ENCODE measurements around the gene GPR15LG. TPM values are rescaled to one million over a fixed set of nuclear protein-coding genes. Genes with fewer than 3 reads are reported as not detected.

The GPR15LG gene
- total RNA-seq, 2 experiments from 2014 or later = not detected

DNA sequence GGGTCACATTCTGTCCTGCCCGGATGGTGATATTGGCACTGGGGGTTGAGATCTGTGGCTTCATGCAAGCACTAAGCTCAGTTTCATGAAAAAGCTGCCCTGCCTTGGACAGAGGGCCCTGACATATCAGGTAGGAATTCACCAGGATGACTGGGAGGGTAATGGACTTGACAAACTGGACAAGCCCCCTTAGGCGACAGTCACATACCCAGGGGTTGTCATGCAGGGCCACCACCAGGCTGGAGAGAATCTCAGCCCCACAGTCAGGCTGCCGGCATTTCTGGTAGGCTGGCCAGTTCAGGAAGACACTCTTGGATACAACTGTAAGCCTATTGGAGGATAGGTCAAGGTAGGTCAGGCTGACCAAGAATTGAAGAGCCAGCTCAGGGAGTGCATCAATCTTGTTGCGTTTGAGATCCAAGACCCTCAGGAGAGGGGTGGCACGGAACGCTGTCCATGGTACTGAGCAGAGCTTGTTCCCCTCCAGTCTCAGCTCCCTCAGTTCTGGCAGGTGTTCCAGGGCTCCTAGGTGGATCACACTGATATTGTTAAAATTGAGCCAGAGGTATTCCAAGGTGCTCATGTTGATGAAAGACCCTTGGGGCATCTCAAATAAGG lies 50.9 kb downstream of the GPR15LG start:
- TF ChIP-seq EZH2phosphoT487 (IDR thresholded peaks at IDR 0.05; ENCODE audit: borderline replicate concordance, low read depth, low read length) = no peak
- TF ChIP-seq, protein P1, sequence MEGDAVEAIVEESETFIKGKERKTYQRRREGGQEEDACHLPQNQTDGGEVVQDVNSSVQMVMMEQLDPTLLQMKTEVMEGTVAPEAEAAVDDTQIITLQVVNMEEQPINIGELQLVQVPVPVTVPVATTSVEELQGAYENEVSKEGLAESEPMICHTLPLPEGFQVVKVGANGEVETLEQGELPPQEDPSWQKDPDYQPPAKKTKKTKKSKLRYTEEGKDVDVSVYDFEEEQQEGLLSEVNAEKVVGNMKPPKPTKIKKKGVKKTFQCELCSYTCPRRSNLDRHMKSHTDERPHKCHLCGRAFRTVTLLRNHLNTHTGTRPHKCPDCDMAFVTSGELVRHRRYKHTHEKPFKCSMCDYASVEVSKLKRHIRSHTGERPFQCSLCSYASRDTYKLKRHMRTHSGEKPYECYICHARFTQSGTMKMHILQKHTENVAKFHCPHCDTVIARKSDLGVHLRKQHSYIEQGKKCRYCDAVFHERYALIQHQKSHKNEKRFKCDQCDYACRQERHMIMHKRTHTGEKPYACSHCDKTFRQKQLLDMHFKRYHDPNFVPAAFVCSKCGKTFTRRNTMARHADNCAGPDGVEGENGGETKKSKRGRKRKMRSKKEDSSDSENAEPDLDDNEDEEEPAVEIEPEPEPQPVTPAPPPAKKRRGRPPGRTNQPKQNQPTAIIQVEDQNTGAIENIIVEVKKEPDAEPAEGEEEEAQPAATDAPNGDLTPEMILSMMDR (conservative IDR thresholded peaks at IDR 0.05; ENCODE audit: low read length) = no peak
- Histone ChIP-seq H3K27ac (ENCODE audit: low read depth, low read length, poor library complexity, severe bottlenecking) (no peak overlapping the region), H2AFZ (ENCODE audit: low read length) (no peak overlapping the region), H3K4me2 (ENCODE audit: low read length) (no peak overlapping the region), H3K9me2 (ENCODE audit: insufficient read depth, low read length) (no peaks in the 10 kb centered on the region), H3K9me3 (ENCODE audit: low read length) (no peaks in the 10 kb centered on the region), H3K36me3 (ENCODE audit: insufficient read depth, low read length) (no peaks in the 10 kb centered on the region), H4K20me1 (ENCODE audit: insufficient read depth, low read length) (no peaks in the 10 kb centered on the region), H3K4me1 (ENCODE audit: insufficient read depth, low read length, poor library complexity, severe bottlenecking) (no peaks in the 10 kb centered on the region), H3K79me2 (ENCODE audit: insufficient read depth, low read depth, low read length) (no peaks in the 10 kb centered on the region), H3K4me3 (ENCODE audit: low read depth, low read length, poor library complexity, severe bottlenecking) (no peak overlapping the region)
- POLR2A ChIA-PET = no interaction called here
- DNase-seq (ENCODE audit: low spot score) = peak; percentile 7
- no TSS peak for BruUV-seq (replicated peaks)
- intact Hi-C loops (cut with micrococcal nuclease; ENCODE audit: unreplicated experiment) = no loop called here
- CTCF ChIA-PET (ENCODE audit: unreplicated experiment) = no interaction called here

DNA sequence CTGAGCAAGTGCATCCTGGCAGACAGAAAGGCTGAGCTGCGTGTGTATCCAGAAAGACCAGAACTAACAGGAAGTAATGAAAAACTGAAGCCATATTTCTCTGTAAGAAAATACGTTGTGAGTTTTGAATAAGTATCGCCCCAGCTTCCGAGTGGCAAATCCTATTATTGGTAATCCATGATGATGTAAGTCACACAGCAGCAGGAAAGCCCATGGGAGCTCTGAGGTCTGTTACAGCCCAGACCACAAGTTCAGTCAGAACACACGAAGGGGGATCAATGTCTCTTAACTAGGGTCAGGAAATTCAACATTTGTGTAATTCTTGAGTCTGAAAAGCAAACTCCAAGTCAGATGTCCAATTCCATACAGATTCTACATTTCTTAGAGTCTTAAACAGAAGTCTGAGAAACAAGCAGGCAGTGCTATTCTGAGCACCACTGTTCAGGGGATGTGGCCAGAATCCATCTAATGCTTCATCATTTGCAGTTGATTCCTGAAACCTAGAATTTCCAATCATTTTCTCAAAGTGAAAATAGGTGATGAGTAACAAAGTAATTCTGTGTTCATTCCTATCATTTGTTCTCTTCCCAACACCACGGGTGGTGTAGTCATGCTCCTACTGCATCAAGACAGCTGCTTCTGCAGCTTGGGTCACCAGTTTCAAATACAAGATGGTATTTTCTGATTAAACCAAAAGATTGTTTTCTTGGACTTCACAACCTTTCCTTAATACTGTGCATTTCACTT lies 52.0 kb downstream of the GPR15LG start, which contains the start of gene LRIT2:
Gene LRIT2, minus strand, starts transcription at position 118 of the 747 bp plus-strand sequence. Its CDS starts 24 bp downstream, at position 94.
- Histone ChIP-seq H3K79me2 (ENCODE audit: insufficient read depth, low read depth, low read length) (no peaks in the 10 kb centered on the region), H4K20me1 (ENCODE audit: insufficient read depth, low read length) (no peaks in the 10 kb centered on the region), H3K9me2 (ENCODE audit: insufficient read depth, low read length) (no peaks in the 10 kb centered on the region), H3K27ac (ENCODE audit: low read depth, low read length, poor library complexity, severe bottlenecking) (no peak within 1 kb of the TSS), H3K4me2 (ENCODE audit: low read length) (no peak within 1 kb of the TSS), H3K4me3 (ENCODE audit: low read depth, low read length, poor library complexity, severe bottlenecking) (no peak within 1 kb of the TSS), H3K4me1 (ENCODE audit: insufficient read depth, low read length, poor library complexity, severe bottlenecking) (no peaks in the 10 kb centered on the region), H3K9me3 (ENCODE audit: low read length) (no peaks in the 10 kb centered on the region), H3K36me3 (ENCODE audit: insufficient read depth, low read length) (no peaks in the 10 kb centered on the region), H2AFZ (ENCODE audit: low read length) (no peak within 1 kb of the TSS)
- ChIA-PET CTCF (ENCODE audit: unreplicated experiment) (interaction anchor here (0.6 kb wide), 1 partner anchor 10 kb away, joined by 3 read pairs; no protein-coding TSS in a partner anchor), POLR2A (no interaction called here)
- intact Hi-C loops (cut with micrococcal nuclease; ENCODE audit: unreplicated experiment) = no loop called here
- no peak for TF ChIP-seq EZH2phosphoT487 (IDR thresholded peaks at IDR 0.05; ENCODE audit: borderline replicate concordance, low read depth, low read length)
- TF ChIP-seq, protein P1 (conservative IDR thresholded peaks at IDR 0.05; ENCODE audit: low read length) = no peak
- no TSS peak for BruUV-seq (replicated peaks)
- DNase-seq (ENCODE audit: low spot score) = no peak

DNA sequence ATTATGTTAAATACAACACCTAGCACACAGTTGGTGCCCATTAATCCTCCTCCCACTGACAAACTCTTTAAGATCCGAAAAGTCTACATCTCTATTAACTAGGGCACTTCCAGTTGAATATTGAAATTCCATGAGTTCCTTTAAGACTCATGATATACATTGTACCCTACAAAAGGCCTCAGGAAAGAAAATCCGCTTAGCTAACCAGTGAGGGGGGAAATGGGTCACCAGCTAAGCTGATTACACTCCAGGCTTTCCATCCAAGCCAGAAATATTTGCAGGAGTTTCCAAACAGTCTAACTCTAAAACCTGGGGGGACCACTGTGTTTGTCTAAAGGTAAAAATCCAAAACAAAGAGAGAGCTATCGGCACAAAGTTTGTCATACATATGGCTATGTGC lies 53.0 kb downstream of the GPR15LG start:
- H3K4me2 ChIP-seq (ENCODE audit: low read length) = no peak overlapping the region
- intact Hi-C loops (cut with micrococcal nuclease; ENCODE audit: unreplicated experiment) = no loop called here
- H3K36me3 ChIP-seq (ENCODE audit: insufficient read depth, low read length) = no peaks in the 10 kb centered on the region
- no peak overlapping the region for H3K4me3 ChIP-seq (ENCODE audit: low read depth, low read length, poor library complexity, severe bottlenecking)
- ChIA-PET CTCF (ENCODE audit: unreplicated experiment) (interaction anchor here (0.6 kb wide), 1 partner anchor 338 kb away, joined by 3 read pairs; no protein-coding TSS in a partner anchor), POLR2A (no interaction called here)
- no TSS peak for BruUV-seq (replicated peaks)
- H2AFZ ChIP-seq (ENCODE audit: low read length) = no peak overlapping the region
- TF ChIP-seq EZH2phosphoT487 (IDR thresholded peaks at IDR 0.05; ENCODE audit: borderline replicate concordance, low read depth, low read length) = no peak
- TF ChIP-seq, protein P1 (conservative IDR thresholded peaks at IDR 0.05; ENCODE audit: low read length) = no peak
- H3K4me1 ChIP-seq (ENCODE audit: insufficient read depth, low read length, poor library complexity, severe bottlenecking) = no peaks in the 10 kb centered on the region
- H3K27ac ChIP-seq (ENCODE audit: low read depth, low read length, poor library complexity, severe bottlenecking) = no peak overlapping the region
- no peaks in the 10 kb centered on the region for H4K20me1 ChIP-seq (ENCODE audit: insufficient read depth, low read length)
- no peaks in the 10 kb centered on the region for H3K9me3 ChIP-seq (ENCODE audit: low read length)
- no peaks in the 10 kb centered on the region for H3K9me2 ChIP-seq (ENCODE audit: insufficient read depth, low read length)
- no peak for DNase-seq (ENCODE audit: low spot score)
- no peaks in the 10 kb centered on the region for H3K79me2 ChIP-seq (ENCODE audit: insufficient read depth, low read depth, low read length)
